SK-N-SH treated with all-trans-retinoic acid at 6 μM for 48 hours (cell line): Measurements from ENCODE around the gene RFNG.

Experiments
- ATAC-seq: fragments of 200-7000 bp; cut with Tn5 transposase; 3 replicates; pipeline ENCODE4 v1.9.1; 2020; ENCODE audit warnings: mild to moderate bottlenecking, moderate library complexity
- ARNTL ChIP-seq: fragments of 450-650 bp; formaldehyde crosslinking; IDR thresholded peaks from 2 replicates; pipeline ENCODE4 v1.5.0; 2020; ENCODE audit warnings: low read depth, mild to moderate bottlenecking, moderate library complexity, borderline replicate concordance
- CREB5 ChIP-seq: fragments of 250-450 bp; sonication (Bioruptor Pico); IDR thresholded peaks from 2 replicates; pipeline ENCODE4 v1.5.1; 2020; ENCODE audit warnings: low read depth, mild to moderate bottlenecking, moderate library complexity
- CSDC2 ChIP-seq: fragments of 250-450 bp; sonication (Bioruptor Pico); IDR thresholded peaks from 2 replicates; pipeline ENCODE4 v1.5.0; 2020; ENCODE audit warnings: mild to moderate bottlenecking, moderate library complexity
- CSRNP3 ChIP-seq: fragments of 250-450 bp; sonication (Bioruptor Pico); IDR thresholded peaks from 2 replicates; pipeline ENCODE4 v1.5.1; 2021; ENCODE audit warnings: mild to moderate bottlenecking, moderate library complexity
- ESRRG ChIP-seq: fragments of 250-450 bp; sonication (Bioruptor Pico); IDR thresholded peaks from 2 replicates; pipeline ENCODE4 v1.6.1; 2021; ENCODE audit warnings: mild to moderate bottlenecking
- GLIS3 ChIP-seq: fragments of 250-450 bp; sonication (Bioruptor Pico); IDR thresholded peaks from 2 replicates; pipeline ENCODE4 v1.5.0; 2020; ENCODE audit warnings: mild to moderate bottlenecking, moderate library complexity
- PATZ1 ChIP-seq: fragments of 250-450 bp; sonication (Bioruptor Pico); IDR thresholded peaks from 2 replicates; pipeline ENCODE4 v1.8.0; 2020; ENCODE audit warnings: mild to moderate bottlenecking, moderate library complexity, borderline replicate concordance
- POU6F1 ChIP-seq: fragments of 250-450 bp; sonication (Bioruptor Pico); IDR thresholded peaks from 2 replicates; pipeline ENCODE4 v1.8.0; 2021; ENCODE audit warnings: low read depth, mild to moderate bottlenecking, moderate library complexity, borderline replicate concordance
- PPARA ChIP-seq: fragments of 250-450 bp; sonication (Bioruptor Pico); IDR thresholded peaks from 2 replicates; pipeline ENCODE4 v1.5.0; 2020; ENCODE audit warnings: mild to moderate bottlenecking, borderline replicate concordance
- RARB ChIP-seq: fragments of 250-450 bp; sonication (Bioruptor Pico); IDR thresholded peaks from 2 replicates; pipeline ENCODE4 v1.8.0; 2021; ENCODE audit warnings: mild to moderate bottlenecking, moderate library complexity
- SNAI2 ChIP-seq: fragments of 250-450 bp; sonication (Bioruptor Pico); IDR thresholded peaks from 2 replicates; pipeline ENCODE4 v1.5.0; 2020; ENCODE audit warnings: mild to moderate bottlenecking, moderate library complexity
- TCF4 ChIP-seq: fragments of 250-450 bp; sonication (Bioruptor Pico); IDR thresholded peaks from 2 replicates; pipeline ENCODE4 v1.8.0; 2021; ENCODE audit warnings: mild to moderate bottlenecking, moderate library complexity, borderline replicate concordance
- TOX ChIP-seq: fragments of 250-450 bp; sonication (Bioruptor Pico); IDR thresholded peaks from 2 replicates; pipeline ENCODE4 v1.8.0; 2021; ENCODE audit warnings: mild to moderate bottlenecking, moderate library complexity, borderline replicate concordance
- TSHZ2 ChIP-seq: fragments of 250-450 bp; sonication (Bioruptor Pico); IDR thresholded peaks from 2 replicates; pipeline ENCODE4 v1.5.0; 2020; ENCODE audit warnings: mild to moderate bottlenecking, moderate library complexity
- ZC3H10 ChIP-seq: fragments of 250-450 bp; sonication (Bioruptor Pico); IDR thresholded peaks from 2 replicates; pipeline ENCODE4 v1.5.1; 2021; ENCODE audit warnings: mild to moderate bottlenecking, moderate library complexity
- ZFP3 ChIP-seq: fragments of 250-450 bp; sonication (Bioruptor Pico); IDR thresholded peaks from 2 replicates; pipeline ENCODE4 v1.5.0; 2020; ENCODE audit warnings: mild to moderate bottlenecking, moderate library complexity
- ZFP30 ChIP-seq: fragments of 450-650 bp; formaldehyde crosslinking; IDR thresholded peaks from 2 replicates; pipeline ENCODE4 v1.5.0; 2022; ENCODE audit warnings: mild to moderate bottlenecking, moderate library complexity
- ZNF565 ChIP-seq: fragments of 450-650 bp; formaldehyde crosslinking; conservative IDR thresholded peaks from 2 replicates; pipeline ENCODE4 v1.5.0; 2020; ENCODE audit warnings: low read depth, mild to moderate bottlenecking, moderate library complexity
- ZNF8 ChIP-seq: fragments of 450-650 bp; formaldehyde crosslinking; IDR thresholded peaks from 2 replicates; pipeline ENCODE4 v1.5.0; 2020; ENCODE audit warnings: mild to moderate bottlenecking, moderate library complexity

Gene RFNG

GRCh38 chr17:82055023-82055964 is 3.7 kb upstream of the RFNG start:
- no peak for TF ChIP-seq ZNF565
- TF ChIP-seq ZNF8 (CRISPR knock-in tag): no peak
- TF ChIP-seq GLIS3: no peak
- no peak for TF ChIP-seq TOX (CRISPR knock-in tag)
- no peak for TF ChIP-seq PPARA (CRISPR knock-in tag)
- TF ChIP-seq CREB5 (CRISPR knock-in tag): no peak
- TF ChIP-seq SNAI2 (CRISPR knock-in tag): no peak
- no peak for TF ChIP-seq POU6F1 (CRISPR knock-in tag)
- no peak for TF ChIP-seq CSRNP3
- TF ChIP-seq TCF4 (CRISPR knock-in tag): no peak
- no peak for TF ChIP-seq ARNTL (CRISPR knock-in tag)
- no peak for TF ChIP-seq PATZ1
- no peak for ATAC-seq

GRCh38 chr17:82054351-82055022 is 2.9 kb upstream of the RFNG start:
- TF ChIP-seq ZFP30 (CRISPR knock-in tag) (no peak), RARB (no peak), CSRNP3 (no peak), PATZ1 (no peak), GLIS3 (no peak), PPARA (CRISPR knock-in tag) (no peak), ZC3H10 (no peak), ZNF565 (no peak), CREB5 (CRISPR knock-in tag) (no peak), CSDC2 (no peak), SNAI2 (CRISPR knock-in tag) (no peak), ESRRG (no peak), ZFP3 (CRISPR knock-in tag) (no peak), TSHZ2 (no peak)
- no peak for ATAC-seq
